ENCODE measurements around the gene PKD1.

The PKD1 gene

GRCh38 chr16:2167068-2167638 is 31.5 kb upstream of the PKD1 start:
- DNase-seq: no peak

GRCh38 chr16:2166263-2167067 is 30.8 kb upstream of the PKD1 start:
- DNase-seq: no peak

GRCh38 chr16:2165861-2166260 is 30.2 kb upstream of the PKD1 start:
- no peak for DNase-seq

- no peak for DNase-seq
Measured at GRCh38 chr16:2163211-2163881, 27.6 kb upstream of the PKD1 start.

GRCh38 chr16:2162676-2163118 is 27.0 kb upstream of the PKD1 start:
- DNase-seq: no peak

GRCh38 chr16:2161911-2162310 is 26.2 kb upstream of the PKD1 start:
- DNase-seq: no peak

- DNase-seq: no peak
Measured at GRCh38 chr16:2160915-2161551, 25.3 kb upstream of the PKD1 start.

GRCh38 chr16:2159175-2159838 is 23.6 kb upstream of the PKD1 start:
- no peak for DNase-seq

GRCh38 chr16:2158262-2158638 is 22.6 kb upstream of the PKD1 start:
- DNase-seq: no peak

GRCh38 chr16:2157480-2158261 is 22.0 kb upstream of the PKD1 start:
- no peak for DNase-seq

- no peak for DNase-seq
Measured at GRCh38 chr16:2156849-2157224, 21.1 kb upstream of the PKD1 start.

- DNase-seq: no peak
Measured at GRCh38 chr16:2155977-2156848, 20.5 kb upstream of the PKD1 start.

- DNase-seq: peak; percentile 95 to 99 (median 98)
Measured at GRCh38 chr16:2155091-2155950, 19.6 kb upstream of the PKD1 start, which contains the start of gene TRAF7. TSS of gene TRAF7 (plus strand) at chr16:2155782. CDS start at chr16:2163921, 8,139 bp downstream.

- peak in 2 of 6 experiments; percentile 39 to 51 for DNase-seq
Measured at GRCh38 chr16:2154533-2155090, 18.9 kb upstream of the PKD1 start.

- peak in 1 of 6 experiments; percentile 31 for DNase-seq
Measured at GRCh38 chr16:2152695-2153506, 17.2 kb upstream of the PKD1 start.

GRCh38 chr16:2151188-2152091 is 15.7 kb upstream of the PKD1 start:
- no peak for DNase-seq

- no peak for DNase-seq
Measured at GRCh38 chr16:2150418-2151187, 14.9 kb upstream of the PKD1 start.
